ENCODE measurements around the gene HEXIM1. TPM values are rescaled to one million over a fixed set of nuclear protein-coding genes. Genes with fewer than 3 reads are reported as not detected.

The HEXIM1 gene
- total RNA-seq, 2 donors from 2014 or later, result 34.5 to 67.1 TPM

DNA sequence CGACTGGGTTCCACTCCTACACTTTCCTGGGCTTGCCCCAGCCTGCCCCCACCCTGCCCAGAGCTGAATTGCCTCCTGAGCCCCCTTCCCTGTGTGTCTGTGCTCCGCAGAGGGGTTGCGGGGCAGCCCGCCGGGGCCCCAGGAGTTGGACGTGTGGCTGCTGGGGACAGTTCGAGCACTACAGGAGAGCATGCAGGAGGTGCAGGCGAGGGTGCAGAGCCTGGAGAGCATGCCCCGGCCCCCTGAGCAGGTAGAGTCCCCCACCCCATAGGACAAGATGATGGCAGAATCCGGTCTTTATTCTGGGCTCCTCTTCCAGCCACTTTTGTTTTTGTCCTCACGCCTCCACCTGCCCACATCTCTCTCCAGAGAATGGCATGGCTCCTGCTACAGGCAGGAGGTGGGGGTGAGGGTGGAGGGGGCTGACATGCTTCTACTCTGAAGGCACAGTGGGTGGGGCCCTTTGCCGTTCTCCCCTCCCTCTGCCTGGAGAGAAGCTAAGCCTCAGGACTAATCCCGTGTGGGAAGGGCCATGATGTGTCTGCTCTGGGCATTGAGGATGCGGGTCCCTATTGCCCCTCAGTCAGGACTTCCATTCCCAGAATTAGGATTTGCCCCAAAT is 9.3 kb upstream of the HEXIM1 start:
- Histone ChIP-seq H3K27me3 (replicated peaks; ENCODE audit: insufficient read depth) (no peaks in the 10 kb centered on the region), H3K4me1 (replicated peaks) (peaks cover 6% of the 10 kb centered on the region), H3K9me3 (no peaks in the 10 kb centered on the region), H3K4me3 (no peak overlapping the region), H3K36me3 (no peaks in the 10 kb centered on the region), H3K27ac (no peak overlapping the region)
- no peak for DNase-seq (ENCODE audit: low spot score)
- WGBS, result 74% methylated on average over 14 of the region's 14 CpGs
- no peak for TF ChIP-seq POLR2A (IDR thresholded peaks at IDR 0.05)
- no peak for TF ChIP-seq CTCF (IDR thresholded peaks at IDR 0.05)
- no peak for TF ChIP-seq POLR2AphosphoS5 (IDR thresholded peaks at IDR 0.05)
- intact Hi-C loops (cut with DNase I), result no loop called here

DNA sequence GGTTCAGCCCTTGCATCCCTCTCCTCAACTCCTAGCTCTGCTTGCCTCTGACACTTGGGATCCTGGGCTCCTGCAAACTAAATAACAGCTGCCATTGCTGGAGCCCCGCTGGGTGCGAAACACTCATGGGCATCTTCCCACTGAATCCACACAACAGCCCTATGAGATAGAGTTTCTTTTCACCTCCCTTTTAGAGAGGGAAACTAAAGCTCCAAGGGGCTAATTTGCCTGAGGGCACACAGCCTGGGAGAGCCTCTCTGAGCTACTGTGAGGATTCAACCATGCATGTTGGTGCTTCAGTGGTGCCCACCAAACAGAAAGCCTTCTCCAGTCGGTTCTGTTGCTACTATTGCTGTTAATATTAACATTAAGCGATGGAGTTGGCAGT is 8.7 kb upstream of the HEXIM1 start:
- WGBS, result 74% methylated on average over 4 of the region's 4 CpGs
- no peak for DNase-seq (ENCODE audit: low spot score)
- Histone ChIP-seq H3K27ac (no peak overlapping the region), H3K4me1 (replicated peaks) (peaks cover 6% of the 10 kb centered on the region), H3K27me3 (replicated peaks; ENCODE audit: insufficient read depth) (no peaks in the 10 kb centered on the region), H3K36me3 (no peaks in the 10 kb centered on the region), H3K9me3 (no peaks in the 10 kb centered on the region), H3K4me3 (no peak overlapping the region)
- no peak for TF ChIP-seq POLR2AphosphoS5 (IDR thresholded peaks at IDR 0.05)
- no peak for TF ChIP-seq POLR2A (IDR thresholded peaks at IDR 0.05)
- no peak for TF ChIP-seq CTCF (IDR thresholded peaks at IDR 0.05)
- intact Hi-C loops (cut with DNase I), result no loop called here

- H3K27ac ChIP-seq, result peak overlapping the region; percentile 93 to 94
- H3K36me3 ChIP-seq, result no peaks in the 10 kb centered on the region
- no peaks in the 10 kb centered on the region for H3K9me3 ChIP-seq
- H3K27me3 ChIP-seq (replicated peaks; ENCODE audit: insufficient read depth), result no peaks in the 10 kb centered on the region
- no peaks in the 10 kb centered on the region for H3K4me1 ChIP-seq (replicated peaks)
- intact Hi-C loops (cut with DNase I), result no loop called here
- no peak for DNase-seq (ENCODE audit: low spot score)
- H3K4me3 ChIP-seq, result peak overlapping the region; percentile 29 to 42
- TF ChIP-seq POLR2AphosphoS5 (IDR thresholded peaks at IDR 0.05), result no peak
- no peak for TF ChIP-seq POLR2A (IDR thresholded peaks at IDR 0.05)
- TF ChIP-seq CTCF (IDR thresholded peaks at IDR 0.05), result no peak
- WGBS, result 73% methylated on average over 13 of the region's 13 CpGs
These were observed 5.1 kb upstream of the HEXIM1 start for GRCh38 chr17:45143094-45143670.

DNA sequence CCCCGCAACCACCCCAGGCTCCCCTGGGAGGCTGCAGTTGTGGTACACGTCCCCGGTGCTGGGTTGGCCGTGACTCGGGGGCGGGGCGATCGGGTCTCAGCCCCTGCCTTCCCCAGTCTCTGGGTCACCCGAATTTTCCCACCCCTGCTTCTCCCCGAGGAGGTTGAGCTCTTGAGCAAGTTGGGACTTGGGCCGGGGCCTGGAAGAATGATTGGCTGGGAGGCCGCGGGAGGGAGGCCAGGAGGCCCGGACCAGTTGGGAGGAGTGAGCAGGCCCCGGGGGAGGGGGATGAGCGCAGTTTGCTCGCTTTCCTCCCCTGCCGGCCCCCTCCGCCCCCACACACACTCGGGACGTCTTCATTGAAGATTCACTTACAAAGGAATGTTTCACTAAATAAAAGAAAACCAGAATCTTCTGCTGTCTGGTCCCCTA is 4.5 kb upstream of the HEXIM1 start:
- Histone ChIP-seq H3K27me3 (replicated peaks; ENCODE audit: insufficient read depth) (no peaks in the 10 kb centered on the region), H3K4me1 (replicated peaks) (no peaks in the 10 kb centered on the region), H3K36me3 (no peaks in the 10 kb centered on the region), H3K4me3 (peak overlapping the region; percentile 29 to 42), H3K9me3 (no peaks in the 10 kb centered on the region), H3K27ac (peak overlapping the region; percentile 93 to 94)
- DNase-seq (ENCODE audit: low spot score), result peak; percentile 89
- peak; percentile 84 for TF ChIP-seq POLR2AphosphoS5 (IDR thresholded peaks at IDR 0.05)
- TF ChIP-seq CTCF (IDR thresholded peaks at IDR 0.05), result peak in 1 of 4 experiments; percentile 12
- TF ChIP-seq POLR2A (IDR thresholded peaks at IDR 0.05), result peak; percentile 57
- WGBS, result 8% methylated on average over 21 of the region's 21 CpGs
- intact Hi-C loops (cut with DNase I), result no loop called here

Data from prostate gland (tissue), 2 donors.